ENCODE data around the gene LAMA3. TPM values are rescaled to one million over a fixed set of nuclear protein-coding genes. Genes with fewer than 3 reads are reported as not detected.

LAMA3 gene
- total RNA-seq, 6 experiments from 2014 or later: 1.3 to 5.0 (median 3.0) TPM

GRCh38 chr18:23933407-23933806 is 244.2 kb downstream of the LAMA3 start:
- ATAC-seq: no peak
- 100% methylated on average over 1 of the region's 1 CpG for WGBS (ENCODE audit: insufficient coverage, low coverage, low lambda C conversion rate, missing lambda C conversion rate)
- intact Hi-C loops (cut with DNase I): no loop called here
- Histone ChIP-seq H3K27me3 (no peaks in the 10 kb centered on the region), H3K27ac (no peak overlapping the region), H3K4me1 (peaks cover 0 to 3% (median 0%) of the 10 kb centered on the region in 4 donors), H3K9me3 (no peaks in the 10 kb centered on the region), H3K4me3 (no peak overlapping the region), H3K36me3 (no peaks in the 10 kb centered on the region)
- no peak for DNase-seq
- TF ChIP-seq, protein P1, sequence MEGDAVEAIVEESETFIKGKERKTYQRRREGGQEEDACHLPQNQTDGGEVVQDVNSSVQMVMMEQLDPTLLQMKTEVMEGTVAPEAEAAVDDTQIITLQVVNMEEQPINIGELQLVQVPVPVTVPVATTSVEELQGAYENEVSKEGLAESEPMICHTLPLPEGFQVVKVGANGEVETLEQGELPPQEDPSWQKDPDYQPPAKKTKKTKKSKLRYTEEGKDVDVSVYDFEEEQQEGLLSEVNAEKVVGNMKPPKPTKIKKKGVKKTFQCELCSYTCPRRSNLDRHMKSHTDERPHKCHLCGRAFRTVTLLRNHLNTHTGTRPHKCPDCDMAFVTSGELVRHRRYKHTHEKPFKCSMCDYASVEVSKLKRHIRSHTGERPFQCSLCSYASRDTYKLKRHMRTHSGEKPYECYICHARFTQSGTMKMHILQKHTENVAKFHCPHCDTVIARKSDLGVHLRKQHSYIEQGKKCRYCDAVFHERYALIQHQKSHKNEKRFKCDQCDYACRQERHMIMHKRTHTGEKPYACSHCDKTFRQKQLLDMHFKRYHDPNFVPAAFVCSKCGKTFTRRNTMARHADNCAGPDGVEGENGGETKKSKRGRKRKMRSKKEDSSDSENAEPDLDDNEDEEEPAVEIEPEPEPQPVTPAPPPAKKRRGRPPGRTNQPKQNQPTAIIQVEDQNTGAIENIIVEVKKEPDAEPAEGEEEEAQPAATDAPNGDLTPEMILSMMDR (IDR thresholded peaks at IDR 0.05): no peak
- no peak for TF ChIP-seq POLR2A (IDR thresholded peaks at IDR 0.05)

DNA sequence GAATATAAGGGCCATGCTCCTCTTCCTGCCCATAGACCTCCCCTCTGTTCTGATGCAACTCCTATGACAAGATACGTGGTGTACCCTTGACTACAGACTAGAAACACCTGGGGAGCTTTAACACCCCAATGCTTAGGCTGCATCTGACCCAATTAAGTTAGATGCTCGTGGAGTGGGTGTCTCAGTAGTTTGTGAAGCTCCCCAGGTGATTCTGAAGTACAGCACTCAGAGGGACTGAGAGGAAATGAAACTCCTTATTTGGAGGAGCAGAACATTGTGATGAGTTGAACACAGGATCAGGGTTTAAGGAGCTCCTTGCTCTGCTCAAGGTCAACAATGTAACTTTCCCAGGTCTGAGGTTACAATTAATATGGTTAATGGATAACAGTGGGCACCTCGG is 245.0 kb downstream of the LAMA3 start:
- 43% methylated on average over 3 of the region's 3 CpGs for WGBS (ENCODE audit: insufficient coverage, low coverage, low lambda C conversion rate, missing lambda C conversion rate)
- intact Hi-C loops (cut with DNase I): no loop called here
- peak in 1 of 4 donors; percentile 18 for ATAC-seq
- Histone ChIP-seq H3K27ac (no peak overlapping the region), H3K4me3 (no peak overlapping the region), H3K36me3 (no peaks in the 10 kb centered on the region), H3K9me3 (no peaks in the 10 kb centered on the region), H3K27me3 (no peaks in the 10 kb centered on the region), H3K4me1 (peaks cover 0 to 3% (median 0%) of the 10 kb centered on the region in 4 donors)
- DNase-seq: no peak
- no peak for TF ChIP-seq POLR2A (IDR thresholded peaks at IDR 0.05)
- TF ChIP-seq, protein P1 (IDR thresholded peaks at IDR 0.05): no peak

- H3K27me3 ChIP-seq: no peaks in the 10 kb centered on the region
- H3K9me3 ChIP-seq: no peaks in the 10 kb centered on the region
- H3K27ac ChIP-seq: no peak overlapping the region
- DNase-seq: no peak
- no peak for ATAC-seq
- no peak overlapping the region for H3K4me3 ChIP-seq
- intact Hi-C loops (cut with DNase I): no loop called here
- no peaks in the 10 kb centered on the region for H3K36me3 ChIP-seq
- H3K4me1 ChIP-seq: peaks cover 0 to 2% (median 0%) of the 10 kb centered on the region in 4 donors
- TF ChIP-seq, protein P1 (IDR thresholded peaks at IDR 0.05): no peak
- no peak for TF ChIP-seq POLR2A (IDR thresholded peaks at IDR 0.05)
Observed at GRCh38 chr18:23934863-23935262, 245.6 kb downstream of the LAMA3 start.

DNA sequence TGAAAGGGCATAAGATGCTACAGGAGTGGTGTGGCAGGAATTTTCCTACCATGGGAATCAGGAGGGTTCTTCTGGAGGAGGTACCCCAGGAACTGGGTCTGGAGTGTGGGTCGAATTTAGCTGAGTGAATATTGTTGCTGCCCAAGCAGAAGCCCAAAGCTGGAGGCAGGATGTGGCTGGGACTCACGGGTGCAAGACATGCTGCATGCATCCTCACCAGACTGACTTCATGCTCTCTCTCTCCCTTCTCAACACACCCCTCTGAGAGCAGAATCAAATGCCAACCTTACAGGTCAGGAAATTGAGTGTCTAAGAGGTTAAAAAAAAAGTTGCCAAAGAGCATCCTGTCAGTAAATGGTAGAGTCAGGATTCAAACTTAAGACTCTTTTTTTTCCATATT is 246.6 kb downstream of the LAMA3 start:
- WGBS (ENCODE audit: insufficient coverage, low coverage, low lambda C conversion rate, missing lambda C conversion rate): 50% methylated on average over 1 of the region's 2 CpGs
- intact Hi-C loops (cut with DNase I): no loop called here
- no peaks in the 10 kb centered on the region for H3K27me3 ChIP-seq
- TF ChIP-seq, protein P1 (IDR thresholded peaks at IDR 0.05): no peak
- no peak for TF ChIP-seq POLR2A (IDR thresholded peaks at IDR 0.05)
- DNase-seq (no peak), ATAC-seq (no peak)
- H3K4me1 ChIP-seq: no peaks in the 10 kb centered on the region
- H3K4me3 ChIP-seq: no peak overlapping the region
- H3K27ac ChIP-seq: no peak overlapping the region
- H3K9me3 ChIP-seq: no peaks in the 10 kb centered on the region
- no peaks in the 10 kb centered on the region for H3K36me3 ChIP-seq

GRCh38 chr18:23936381-23936958 is 247.2 kb downstream of the LAMA3 start:
- intact Hi-C loops (cut with DNase I): no loop called here
- ATAC-seq: no peak
- DNase-seq: no peak
- no peak overlapping the region for H3K4me3 ChIP-seq
- no peak overlapping the region for H3K27ac ChIP-seq
- H3K27me3 ChIP-seq: no peaks in the 10 kb centered on the region
- TF ChIP-seq POLR2A (IDR thresholded peaks at IDR 0.05): no peak
- TF ChIP-seq, protein P1 (IDR thresholded peaks at IDR 0.05): no peak
- no peaks in the 10 kb centered on the region for H3K4me1 ChIP-seq
- H3K36me3 ChIP-seq: no peaks in the 10 kb centered on the region
- WGBS (ENCODE audit: insufficient coverage, low coverage, low lambda C conversion rate, missing lambda C conversion rate): 67% methylated on average over 5 of the region's 6 CpGs
- no peaks in the 10 kb centered on the region for H3K9me3 ChIP-seq

Data from right lobe of liver (tissue), 6 donors.